Raji (cell line): Measurements from ENCODE around the gene ARMCX4.

Experiments
- POLR2A ChIP-seq: IDR thresholded peaks from 2 replicates; pipeline ENCODE4 v1.6.1; 2011; ENCODE audit warnings: low read depth, low read length, control low read depth; ENCODE audit not compliant: insufficient read depth

ARMCX4 gene

DNA sequence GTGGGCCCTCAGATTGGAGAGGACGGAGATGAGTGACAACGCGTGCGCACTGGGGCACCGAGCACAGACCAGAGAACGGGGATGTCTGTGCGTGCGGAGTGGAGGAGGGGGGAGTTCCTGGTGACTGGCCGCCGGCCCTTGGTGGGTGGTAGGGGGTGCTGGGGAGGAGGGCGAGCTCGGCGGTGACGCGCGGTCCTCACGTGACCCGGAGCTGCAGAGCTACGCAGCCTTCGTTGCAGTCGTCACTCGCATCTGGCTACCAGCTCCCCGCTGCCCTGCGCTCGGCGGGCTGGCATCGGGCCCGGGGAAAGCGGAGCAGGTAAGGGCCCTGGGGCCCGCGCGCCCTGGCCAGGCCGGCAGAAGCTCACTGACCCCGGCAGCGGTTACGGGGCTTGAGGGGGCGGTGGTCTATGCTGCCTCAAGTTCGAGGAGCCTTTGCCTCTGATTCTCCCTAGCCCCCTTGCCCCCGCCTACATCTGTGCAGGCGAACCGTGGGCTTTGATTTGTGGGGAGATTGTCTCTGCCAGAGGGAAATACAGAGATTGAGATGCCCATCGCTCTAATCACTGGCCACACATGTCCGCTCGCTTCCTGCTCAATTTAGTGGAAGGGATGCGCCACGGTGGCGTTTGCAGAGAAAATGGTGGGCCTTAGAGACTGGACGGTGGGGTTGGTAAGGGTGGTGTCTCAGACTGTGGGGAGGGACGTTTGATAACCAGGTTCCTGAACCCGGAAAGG lies at the start of gene ARMCX4:
Gene ARMCX4, plus strand, starts transcription at position 245 of the 738 bp plus-strand sequence. CDS start 3,134 bp downstream, outside the sequence.
- no peak for TF ChIP-seq POLR2A

DNA sequence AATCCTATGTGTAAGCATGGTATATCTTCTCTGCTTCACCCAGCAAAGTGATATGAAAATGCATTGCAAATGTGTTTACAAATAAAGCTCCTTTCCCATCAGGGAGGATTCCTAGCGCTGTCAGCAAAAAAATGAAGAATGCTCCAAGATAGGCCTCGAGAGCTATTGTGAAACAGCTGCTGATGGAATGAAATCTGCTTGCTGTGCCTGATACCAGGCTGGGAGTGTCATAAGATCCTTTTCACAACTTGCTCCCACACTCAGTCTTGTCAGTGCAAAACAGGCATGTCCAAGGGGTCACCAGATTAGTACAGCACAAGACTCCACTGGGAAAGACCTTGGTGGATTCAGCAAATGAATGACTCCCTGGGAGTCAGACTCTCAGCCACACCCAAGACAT lies 43.2 kb upstream of the ARMCX4 start:
- no peak for TF ChIP-seq POLR2A

DNA sequence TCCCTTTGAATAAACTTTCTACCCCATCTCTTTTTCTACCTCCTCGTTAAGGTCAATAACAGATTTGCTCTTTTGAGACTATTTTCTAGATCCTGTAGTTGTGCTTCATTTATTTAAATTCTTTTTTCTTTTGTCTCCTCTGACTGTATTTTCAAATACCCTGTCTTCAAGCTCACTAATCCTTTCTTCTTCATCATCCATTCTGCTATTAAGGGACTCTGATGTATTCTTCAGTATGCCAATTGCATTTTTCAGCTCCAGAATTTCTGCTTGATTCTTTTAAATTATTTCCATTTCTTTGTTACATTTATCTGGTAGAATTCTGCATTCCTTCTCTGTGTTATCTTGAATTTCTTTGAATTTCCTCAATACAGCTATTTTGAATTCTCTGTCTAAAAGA lies 36.0 kb upstream of the ARMCX4 start:
- no peak for TF ChIP-seq POLR2A

DNA sequence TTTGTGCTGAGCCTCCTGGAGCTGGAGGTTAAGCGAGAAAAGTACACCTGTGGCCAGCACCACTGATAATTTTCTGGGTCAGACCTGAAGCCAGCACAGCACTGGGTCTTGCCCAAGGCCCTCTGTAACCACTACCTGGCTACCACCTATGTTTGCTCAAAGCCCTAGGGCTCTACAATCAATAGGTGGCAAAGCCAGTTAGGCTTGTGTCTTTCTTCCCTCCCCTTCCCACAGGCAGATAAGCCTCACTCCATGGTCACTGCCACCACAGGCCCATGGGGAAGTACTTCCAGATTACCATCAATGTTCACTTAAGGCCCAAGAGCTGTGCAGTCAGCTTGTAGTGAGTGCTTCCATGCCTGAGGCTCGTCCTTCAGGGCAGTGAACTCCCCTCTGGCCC lies 35.2 kb upstream of the ARMCX4 start:
- no peak for TF ChIP-seq POLR2A

DNA sequence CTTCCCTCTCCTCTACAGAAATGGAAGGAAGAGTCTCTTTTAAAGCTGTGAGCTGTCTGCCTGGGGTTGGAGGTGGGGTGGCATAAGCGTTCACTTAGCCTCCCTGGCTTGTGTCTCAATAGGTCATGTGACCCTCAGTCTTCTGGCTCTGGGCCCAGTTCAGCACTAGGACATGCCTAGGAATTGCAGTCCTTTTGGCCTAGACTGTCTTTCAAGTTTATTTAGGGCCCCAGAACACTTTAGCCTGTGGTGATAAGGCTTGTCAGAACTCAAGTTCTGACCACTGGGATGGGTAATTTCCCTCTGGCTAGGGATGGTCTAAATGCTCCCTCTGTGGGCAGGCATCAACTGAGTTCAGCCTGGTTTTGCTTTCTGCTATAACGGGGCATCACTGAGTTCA lies 34.3 kb upstream of the ARMCX4 start:
- no peak for TF ChIP-seq POLR2A

DNA sequence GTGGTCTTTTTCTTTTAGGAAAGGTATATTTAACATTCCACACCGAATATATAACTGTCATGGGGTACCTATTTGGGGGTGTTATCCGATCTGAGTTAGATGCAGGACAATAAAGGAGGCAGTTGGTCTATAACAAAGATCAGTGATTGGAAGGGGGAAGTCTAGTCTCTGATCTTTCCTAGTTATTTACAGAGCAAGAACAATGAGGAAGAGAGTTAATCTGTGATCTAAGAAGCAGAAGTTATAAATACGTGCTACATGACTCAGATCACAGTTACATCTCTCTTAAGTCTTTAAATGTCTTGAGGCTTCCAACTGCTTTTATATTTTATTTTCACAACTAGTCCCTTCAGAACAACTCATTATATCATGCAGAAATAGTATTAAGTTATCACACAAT lies 33.2 kb upstream of the ARMCX4 start:
- no peak for TF ChIP-seq POLR2A

DNA sequence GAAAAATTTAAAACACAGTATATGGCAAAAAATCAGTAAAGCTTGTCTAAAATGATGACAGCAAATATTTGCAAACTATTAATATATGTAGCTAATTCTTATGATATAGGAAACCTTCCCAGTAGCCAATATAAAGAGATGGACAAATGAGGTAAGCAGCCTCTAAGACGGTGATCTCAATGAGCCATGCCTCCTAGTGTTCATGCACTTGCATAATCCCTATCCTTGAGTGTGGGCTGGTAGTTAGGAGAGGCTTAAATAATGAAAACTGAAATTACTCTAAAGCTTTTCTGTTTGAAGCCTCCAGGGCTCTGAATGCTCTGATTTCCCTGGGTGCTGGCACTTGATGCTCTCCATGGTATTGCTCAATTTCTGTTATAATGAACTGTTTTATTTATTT lies 24.6 kb upstream of the ARMCX4 start:
- no peak for TF ChIP-seq POLR2A

DNA sequence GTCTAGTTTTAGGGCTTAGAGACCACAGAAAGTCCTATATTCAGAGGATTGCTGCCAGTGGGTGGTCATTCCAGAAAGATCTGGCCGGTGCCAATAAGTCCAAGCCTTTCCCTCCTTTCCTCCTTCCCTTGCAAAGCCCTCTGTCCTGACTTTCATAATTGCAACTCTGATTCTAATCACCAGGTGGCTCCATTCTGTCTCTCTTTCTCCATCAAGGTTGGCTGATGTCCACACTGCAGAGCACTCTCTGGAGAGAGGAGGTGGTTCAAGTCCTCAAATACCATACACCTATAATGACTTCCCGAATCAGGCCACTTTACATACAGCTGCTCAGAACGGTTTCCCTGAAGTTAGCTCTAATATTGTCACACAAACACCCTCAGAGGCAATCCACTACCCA lies 22.4 kb upstream of the ARMCX4 start:
- TF ChIP-seq POLR2A: no peak

DNA sequence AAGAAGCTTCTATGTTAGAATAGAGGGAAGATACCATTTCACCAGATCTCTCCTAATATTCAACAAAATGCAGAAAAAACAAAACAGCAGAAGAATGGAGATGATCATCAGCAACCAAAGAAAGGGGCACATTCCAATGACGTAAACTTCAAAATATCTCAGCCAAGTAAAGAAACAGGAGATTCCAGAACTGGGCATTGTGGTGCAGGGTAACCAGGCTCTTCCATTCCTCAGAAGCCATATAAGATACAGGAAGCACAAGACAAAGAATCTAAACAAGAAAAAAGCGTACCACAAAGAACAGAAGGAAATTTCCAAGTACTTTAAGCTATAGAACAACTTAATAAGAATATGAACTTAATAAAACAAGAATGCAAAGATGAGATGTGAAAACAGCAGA lies 6.9 kb upstream of the ARMCX4 start:
- no peak for TF ChIP-seq POLR2A

DNA sequence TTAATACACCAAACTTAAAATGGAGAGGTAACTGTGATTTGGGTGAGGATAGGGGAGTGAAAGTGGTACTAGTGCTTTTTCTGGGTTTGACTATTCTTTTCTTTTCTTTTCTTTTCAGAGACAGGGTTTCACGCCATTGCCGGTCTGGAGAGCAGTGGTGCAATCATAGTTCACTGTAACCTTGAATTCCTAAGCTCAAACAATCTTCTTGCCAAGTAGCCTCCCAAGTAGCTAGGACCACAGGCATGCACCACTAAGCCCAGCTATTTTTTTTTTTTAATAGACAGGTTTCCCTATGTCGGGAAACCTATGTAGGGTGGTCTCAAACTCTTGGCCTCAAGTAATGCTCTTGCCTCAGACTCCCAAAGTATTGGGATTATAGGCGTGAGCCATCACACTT lies 3.0 kb upstream of the ARMCX4 start:
- TF ChIP-seq POLR2A: no peak

DNA sequence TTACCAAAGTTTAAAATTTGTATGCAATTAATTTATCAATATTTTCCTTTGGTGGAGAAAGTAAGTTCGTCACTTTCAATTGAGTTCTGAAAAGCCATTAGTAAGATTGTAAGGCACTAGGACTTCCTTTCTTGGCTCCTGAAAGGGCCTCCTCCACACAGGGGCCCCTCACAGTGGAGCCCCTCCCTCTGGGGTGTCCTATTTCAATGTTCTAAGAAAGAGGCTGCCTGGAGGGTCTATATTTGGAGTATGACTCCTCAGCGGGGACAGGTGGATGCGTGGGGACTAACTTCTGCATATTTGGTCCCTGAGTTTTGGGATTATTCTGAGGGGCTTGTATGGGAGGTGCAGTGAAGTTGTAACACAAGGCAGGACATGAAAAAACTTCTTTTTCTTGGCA lies 1.6 kb upstream of the ARMCX4 start:
- TF ChIP-seq POLR2A: no peak

DNA sequence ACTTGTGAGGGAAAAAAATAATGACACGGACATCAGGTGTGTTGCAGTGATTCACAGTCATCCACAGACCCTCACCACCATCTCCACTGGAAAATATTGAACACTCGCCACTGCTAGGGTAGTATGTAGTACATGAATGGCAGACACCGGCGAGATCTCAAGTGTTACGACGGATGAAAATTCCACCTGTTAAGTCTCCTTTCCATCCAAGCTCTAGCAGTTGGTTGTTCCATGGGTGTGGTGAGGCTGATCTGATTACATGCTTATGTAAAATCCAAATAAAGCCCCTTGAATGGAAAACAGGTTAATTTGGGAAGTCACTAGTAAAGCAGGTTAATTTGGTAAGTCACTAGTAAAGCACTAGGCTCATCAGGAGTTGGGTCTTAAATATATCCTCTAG lies 1.1 kb upstream of the ARMCX4 start:
- TF ChIP-seq POLR2A: no peak

DNA sequence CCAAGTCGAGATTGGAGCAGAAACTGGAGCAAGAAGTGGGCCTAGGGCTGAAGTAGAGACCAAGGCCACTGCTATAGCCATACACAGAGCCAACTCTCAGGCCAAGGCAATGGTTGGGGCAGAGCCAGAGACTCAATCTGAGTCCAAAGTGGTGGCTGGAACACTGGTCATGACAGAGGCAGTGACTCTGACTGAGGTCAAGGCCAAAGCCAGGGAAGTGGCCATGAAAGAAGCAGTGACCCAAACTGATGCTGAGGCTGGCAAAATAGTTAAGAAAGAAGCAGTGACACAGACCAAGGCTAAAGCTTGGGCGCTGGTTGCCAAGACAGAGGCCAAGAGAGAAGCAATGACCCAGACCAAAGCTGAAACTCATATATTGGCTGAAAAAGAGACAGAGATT lies 3.5 kb downstream of the ARMCX4 start:
- TF ChIP-seq POLR2A: no peak

DNA sequence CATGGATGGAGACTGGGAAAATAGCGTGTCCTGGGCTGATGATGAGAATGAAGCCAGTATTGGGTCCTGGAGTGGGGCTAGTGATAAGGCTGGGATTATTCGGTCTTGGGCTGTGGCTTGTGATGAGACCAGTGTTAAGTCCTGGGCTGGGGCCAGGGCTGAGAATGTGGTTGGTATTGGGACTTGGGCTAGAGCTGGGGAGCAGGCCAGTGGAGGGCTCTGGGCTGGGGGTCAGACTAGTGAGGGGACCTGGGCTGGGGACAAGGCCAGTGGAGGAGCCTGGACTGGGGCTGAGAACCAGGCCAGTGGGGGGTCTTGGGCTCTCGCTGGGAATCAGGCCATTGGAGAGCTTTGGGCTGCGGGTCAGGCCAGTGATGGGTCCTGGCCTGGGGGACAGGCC lies 6.7 kb downstream of the ARMCX4 start:
- TF ChIP-seq POLR2A: no peak

DNA sequence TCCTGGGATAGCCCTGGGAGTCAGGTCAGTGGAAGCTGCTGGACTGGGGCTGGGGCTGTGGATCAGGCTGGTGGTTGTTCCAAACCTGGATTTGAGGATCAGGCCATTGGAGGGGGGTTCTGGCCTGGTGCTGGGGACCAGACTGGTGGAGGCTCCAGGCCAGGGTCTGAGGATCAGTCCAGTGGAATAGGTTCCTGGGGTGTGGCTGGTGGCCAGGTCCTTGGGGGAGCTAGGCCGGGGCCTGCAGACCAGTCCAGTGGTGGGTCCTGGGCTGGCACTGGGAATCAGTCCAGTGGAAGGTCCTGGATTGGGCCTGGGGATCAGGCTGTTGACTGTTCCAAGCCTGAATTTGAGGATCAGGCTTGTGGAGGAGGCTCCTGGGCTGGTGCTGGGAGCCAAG lies 8.0 kb downstream of the ARMCX4 start:
- no peak for TF ChIP-seq POLR2A

DNA sequence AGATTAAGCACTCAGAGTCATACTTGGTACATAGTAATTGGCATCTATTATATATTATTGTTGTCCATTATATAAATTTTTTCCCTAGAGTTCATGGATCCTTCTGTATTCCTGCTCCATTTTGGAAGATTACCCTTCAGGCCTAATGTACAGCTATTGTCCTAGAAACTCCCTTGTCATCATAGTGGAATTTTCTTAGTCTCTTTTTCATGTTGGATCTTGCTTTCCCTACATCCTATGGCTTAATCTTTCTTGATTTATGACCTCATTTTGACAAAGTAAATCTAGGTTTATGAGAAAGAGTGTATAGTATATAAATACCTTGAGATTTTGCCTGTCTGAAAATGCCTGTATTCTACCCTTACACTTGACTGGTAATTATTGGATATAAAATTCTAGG lies 22.1 kb downstream of the ARMCX4 start:
- TF ChIP-seq POLR2A: no peak

DNA sequence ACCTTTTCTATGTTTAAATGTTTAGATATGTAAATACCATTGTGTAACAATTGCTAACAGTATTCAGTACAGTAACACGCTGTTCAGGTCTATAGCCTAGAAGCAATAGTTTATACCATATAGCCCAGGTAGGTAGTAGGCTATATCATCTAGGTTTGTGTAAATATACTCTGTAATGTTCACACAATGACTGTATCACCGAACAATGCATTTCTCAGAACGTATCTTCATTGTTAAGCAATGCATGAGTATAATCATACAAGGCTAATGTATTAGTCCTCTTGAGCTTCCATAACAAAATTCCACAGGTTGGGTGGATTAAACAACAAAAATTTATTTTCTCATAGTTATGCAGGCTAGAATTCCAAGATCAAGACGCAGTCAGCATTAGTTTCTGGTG lies 22.7 kb downstream of the ARMCX4 start:
- TF ChIP-seq POLR2A: no peak
